IPS-20b (cell line): ENCODE results near the gene TMEM39A.

Experiments used
- H3K27ac ChIP-seq: one replicate; pipeline ENCODE4 v1.5.1; 2013; ENCODE audit warnings: low read length
- H3K27me3 ChIP-seq: 2 replicates; pipeline ENCODE4 v1.6.1; 2013; ENCODE audit warnings: mild to moderate bottlenecking, low read length, inconsistent platforms; ENCODE audit not compliant: insufficient read depth
- H3K36me3 ChIP-seq: 2 replicates; pipeline ENCODE4 v1.6.1; 2013; ENCODE audit warnings: low read depth, mild to moderate bottlenecking, inconsistent platforms, low read length, moderate library complexity; ENCODE audit not compliant: insufficient read depth
- H3K4me1 ChIP-seq: 2 replicates; pipeline ENCODE4 v1.6.1; 2013; ENCODE audit warnings: mild to moderate bottlenecking, control low read depth, inconsistent platforms, low read length, moderate library complexity; ENCODE audit not compliant: insufficient read depth
- H3K4me3 ChIP-seq: 2 replicates; pipeline ENCODE4 v1.5.1; 2013; ENCODE audit warnings: mild to moderate bottlenecking, low read length, inconsistent platforms
- H3K9ac ChIP-seq: 2 replicates; pipeline ENCODE4 v1.6.1; 2013; ENCODE audit warnings: low read depth, mild to moderate bottlenecking, inconsistent platforms, low read length, moderate library complexity
- H3K9me3 ChIP-seq: 2 replicates; pipeline ENCODE4 v1.6.1; 2013; ENCODE audit warnings: mild to moderate bottlenecking, low read depth, low read length, inconsistent platforms; ENCODE audit not compliant: insufficient read depth

Gene TMEM39A

DNA sequence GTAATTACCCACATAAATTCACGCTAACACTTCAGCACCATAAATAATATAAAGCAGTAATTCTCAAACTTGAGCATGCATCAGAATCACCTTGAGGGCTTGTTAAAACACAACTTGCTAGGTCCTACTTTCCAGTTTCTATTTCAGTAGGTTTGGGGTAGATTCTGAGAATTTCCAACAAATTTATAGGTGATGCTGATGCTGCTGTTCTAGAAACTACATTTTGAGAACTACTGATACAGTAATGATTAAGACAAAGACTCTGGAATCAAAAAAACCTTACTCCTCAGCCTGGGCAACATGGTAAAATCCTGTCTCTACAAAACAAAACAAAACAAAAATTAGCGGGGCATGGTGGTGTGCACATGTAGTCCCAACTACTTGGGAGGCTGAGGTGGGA lies 18.8 kb downstream of the TMEM39A start:
- H3K9ac ChIP-seq, result no peak overlapping the region
- H3K4me3 ChIP-seq, result no peak overlapping the region
- no peak overlapping the region for H3K27ac ChIP-seq
- peaks cover 72% of the 10 kb centered on the region for H3K36me3 ChIP-seq
- no peaks in the 10 kb centered on the region for H3K9me3 ChIP-seq
- H3K27me3 ChIP-seq, result no peaks in the 10 kb centered on the region
- H3K4me1 ChIP-seq, result no peaks in the 10 kb centered on the region

DNA sequence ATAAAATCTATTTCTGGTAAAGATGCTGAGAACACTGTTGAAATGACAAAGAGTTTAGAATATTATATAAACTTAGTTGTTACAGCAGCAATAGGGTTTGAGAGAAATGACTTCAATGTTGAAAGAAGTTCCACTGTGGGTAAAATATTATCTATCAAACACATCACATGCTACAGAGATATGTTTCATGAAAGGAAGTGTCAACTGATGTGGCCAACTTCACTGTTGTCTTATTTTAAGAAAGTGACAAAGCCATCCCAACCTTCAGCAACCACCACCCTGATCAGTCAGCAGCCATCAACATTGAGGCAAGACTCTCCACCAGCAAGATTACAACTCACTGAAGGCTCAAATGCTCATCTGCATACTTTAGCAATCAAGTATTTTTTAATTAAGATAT lies 20.2 kb downstream of the TMEM39A start:
- no peak overlapping the region for H3K9ac ChIP-seq
- no peak overlapping the region for H3K4me3 ChIP-seq
- H3K4me1 ChIP-seq, result no peaks in the 10 kb centered on the region
- H3K27ac ChIP-seq, result no peak overlapping the region
- peaks cover 68% of the 10 kb centered on the region for H3K36me3 ChIP-seq
- no peaks in the 10 kb centered on the region for H3K27me3 ChIP-seq
- H3K9me3 ChIP-seq, result no peaks in the 10 kb centered on the region

DNA sequence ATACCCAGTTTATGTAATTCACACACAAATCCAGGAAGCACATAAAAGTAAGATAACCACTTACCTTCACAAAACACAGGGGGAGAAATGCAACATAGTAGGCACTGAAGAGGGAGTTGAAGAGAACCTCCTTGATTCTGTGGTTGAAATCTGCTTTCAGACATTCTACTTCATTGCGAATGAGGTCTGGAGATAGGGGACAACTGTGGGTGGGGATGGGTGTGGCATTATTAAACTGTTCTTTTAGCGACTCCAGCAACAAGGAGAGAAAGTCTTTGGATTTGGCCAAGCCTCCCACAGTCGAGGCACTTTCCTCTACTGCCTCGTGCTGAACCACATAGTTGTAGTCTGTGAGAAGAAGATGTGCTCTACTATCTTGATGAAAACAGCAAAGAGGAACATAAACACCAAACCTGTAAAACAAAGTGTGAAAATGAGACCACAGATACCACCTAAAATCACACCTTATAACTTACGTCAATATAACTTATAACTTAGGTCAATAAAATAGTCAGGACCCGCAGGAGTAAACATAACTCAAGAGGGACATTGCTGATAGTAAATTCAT lies 25.6 kb downstream of the TMEM39A start:
- H3K9me3 ChIP-seq, result no peaks in the 10 kb centered on the region
- no peaks in the 10 kb centered on the region for H3K4me1 ChIP-seq
- peaks cover 78% of the 10 kb centered on the region for H3K36me3 ChIP-seq
- no peak overlapping the region for H3K4me3 ChIP-seq
- H3K9ac ChIP-seq, result no peak overlapping the region
- H3K27me3 ChIP-seq, result no peaks in the 10 kb centered on the region
- no peak overlapping the region for H3K27ac ChIP-seq

DNA sequence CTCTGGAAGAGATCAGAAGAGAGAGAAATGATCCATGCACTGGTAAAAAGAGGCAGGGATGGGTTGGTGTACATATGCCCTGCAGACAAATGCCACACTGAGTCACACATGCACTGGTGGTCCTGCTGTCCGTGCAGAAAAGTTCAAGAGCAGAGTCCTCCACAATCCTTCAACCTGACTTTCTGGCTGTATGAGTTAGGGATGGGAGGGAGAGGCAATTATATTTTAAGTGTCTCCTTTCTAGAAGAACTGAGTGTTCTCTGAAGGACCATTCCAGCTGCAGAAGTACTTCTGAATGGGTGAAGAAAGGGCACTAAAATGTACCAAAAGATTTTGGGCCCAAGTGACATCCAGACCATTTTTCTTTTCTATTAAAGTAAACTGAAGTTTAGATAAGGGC lies 26.4 kb downstream of the TMEM39A start:
- Histone ChIP-seq H3K9me3 (no peaks in the 10 kb centered on the region), H3K27ac (no peak overlapping the region), H3K4me1 (no peaks in the 10 kb centered on the region), H3K9ac (no peak overlapping the region), H3K27me3 (no peaks in the 10 kb centered on the region), H3K36me3 (peaks cover 78% of the 10 kb centered on the region), H3K4me3 (no peak overlapping the region)

DNA sequence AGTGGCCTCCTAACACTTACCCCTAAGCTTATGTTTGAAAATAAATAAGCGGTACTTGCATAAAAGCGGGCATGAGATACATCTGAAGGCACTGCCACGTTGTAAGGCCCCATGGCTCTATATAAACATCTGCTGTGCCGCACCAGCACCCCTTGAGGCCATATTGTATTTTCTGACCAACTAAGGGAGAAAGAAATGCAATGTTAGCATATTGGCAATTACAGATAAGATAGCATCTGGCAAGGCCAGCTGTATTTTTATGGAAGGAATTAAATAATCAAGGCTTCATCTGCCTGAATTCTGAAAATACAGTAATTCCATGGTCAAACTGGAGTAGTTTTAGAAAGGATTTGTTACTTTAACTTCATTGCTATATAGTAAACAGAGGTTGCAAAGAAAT lies 28.7 kb downstream of the TMEM39A start:
- peaks cover 17% of the 10 kb centered on the region for H3K9me3 ChIP-seq
- H3K4me3 ChIP-seq, result no peak overlapping the region
- H3K9ac ChIP-seq, result no peak overlapping the region
- no peaks in the 10 kb centered on the region for H3K27me3 ChIP-seq
- peaks cover 90% of the 10 kb centered on the region for H3K36me3 ChIP-seq
- H3K4me1 ChIP-seq, result no peaks in the 10 kb centered on the region
- H3K27ac ChIP-seq, result no peak overlapping the region

DNA sequence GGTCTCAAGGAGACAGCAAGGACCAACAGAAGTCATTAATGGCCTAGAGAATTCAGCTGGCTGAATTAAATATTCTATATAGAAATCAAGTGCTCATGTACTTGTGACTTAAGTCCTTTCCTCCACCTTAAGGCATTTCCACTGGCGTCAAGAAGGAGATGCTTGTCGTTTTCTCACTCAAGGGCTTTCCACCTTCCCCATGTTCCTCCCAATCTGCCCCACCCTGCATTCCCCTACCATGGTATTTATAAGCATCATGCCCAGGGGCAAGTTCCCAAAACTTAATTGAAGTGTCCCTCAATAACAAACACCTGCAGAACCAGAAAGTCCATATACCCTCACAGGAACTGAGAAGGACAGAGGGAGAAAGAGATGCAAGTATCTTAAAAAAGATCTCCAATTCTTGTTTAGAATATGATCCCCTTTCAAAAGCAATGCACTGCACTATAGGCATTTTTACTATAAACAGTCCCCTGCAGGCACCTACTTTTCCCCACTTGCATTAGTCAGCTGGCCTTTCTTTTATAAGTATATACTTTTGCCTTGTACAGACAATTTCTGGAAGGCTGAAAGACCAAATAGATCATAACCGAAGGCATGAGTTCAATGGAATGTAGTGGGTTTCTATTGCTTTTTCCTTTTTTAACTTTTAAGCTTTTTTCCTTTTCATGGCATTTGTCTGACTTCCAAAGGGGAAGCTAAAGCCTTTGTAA lies 29.6 kb downstream of the TMEM39A start:
- Histone ChIP-seq H3K36me3 (peaks cover 97% of the 10 kb centered on the region), H3K27ac (no peak overlapping the region), H3K4me1 (no peaks in the 10 kb centered on the region), H3K9ac (no peak overlapping the region), H3K9me3 (peaks cover 26% of the 10 kb centered on the region), H3K4me3 (no peak overlapping the region), H3K27me3 (no peaks in the 10 kb centered on the region)

DNA sequence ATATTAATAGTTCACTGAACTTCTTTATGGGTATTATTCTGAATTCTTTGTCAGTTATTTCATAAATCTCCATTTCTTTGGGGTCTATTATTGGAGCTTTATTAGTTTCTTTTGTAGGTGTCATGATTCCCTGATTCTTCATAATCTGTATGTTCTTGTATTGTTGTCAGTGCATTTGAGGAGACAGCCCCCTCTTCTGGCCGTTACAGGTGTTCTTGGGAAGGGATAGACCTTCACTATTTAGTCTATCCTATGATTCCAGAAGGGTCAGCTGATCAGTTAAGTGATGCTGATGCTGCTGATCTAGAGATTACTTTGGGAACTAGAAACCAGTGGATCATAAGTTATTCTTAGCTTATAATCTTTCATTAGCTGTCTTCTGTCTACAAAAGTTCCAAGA lies 34.9 kb downstream of the TMEM39A start:
- no peaks in the 10 kb centered on the region for H3K4me1 ChIP-seq
- H3K4me3 ChIP-seq, result no peak overlapping the region
- no peak overlapping the region for H3K9ac ChIP-seq
- H3K27ac ChIP-seq, result no peak overlapping the region
- H3K9me3 ChIP-seq, result peaks cover 73% of the 10 kb centered on the region
- peaks cover 62% of the 10 kb centered on the region for H3K36me3 ChIP-seq
- H3K27me3 ChIP-seq, result no peaks in the 10 kb centered on the region

DNA sequence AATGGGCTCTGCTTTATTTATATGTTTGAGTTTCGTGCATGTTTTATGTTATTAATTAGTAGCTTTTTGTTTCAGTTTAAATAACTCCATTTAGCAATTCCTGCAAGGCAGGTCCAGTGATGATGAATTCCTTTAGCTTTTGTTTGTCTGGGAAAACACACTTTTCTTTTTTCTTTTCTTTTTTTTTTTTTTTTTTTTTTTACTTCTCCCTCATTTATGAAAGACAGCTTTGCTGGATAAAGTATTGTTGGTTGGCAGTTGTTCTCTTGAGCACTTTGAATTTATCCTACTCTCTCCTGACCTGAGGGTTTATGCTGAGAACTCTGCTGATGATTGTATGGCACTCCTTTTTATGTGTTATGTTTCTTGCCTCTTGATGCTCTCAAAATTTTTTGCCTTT lies 35.7 kb downstream of the TMEM39A start:
- Histone ChIP-seq H3K27me3 (no peaks in the 10 kb centered on the region), H3K36me3 (peaks cover 53% of the 10 kb centered on the region), H3K4me3 (no peak overlapping the region), H3K9me3 (peaks cover 73% of the 10 kb centered on the region), H3K9ac (no peak overlapping the region), H3K4me1 (no peaks in the 10 kb centered on the region), H3K27ac (no peak overlapping the region)

DNA sequence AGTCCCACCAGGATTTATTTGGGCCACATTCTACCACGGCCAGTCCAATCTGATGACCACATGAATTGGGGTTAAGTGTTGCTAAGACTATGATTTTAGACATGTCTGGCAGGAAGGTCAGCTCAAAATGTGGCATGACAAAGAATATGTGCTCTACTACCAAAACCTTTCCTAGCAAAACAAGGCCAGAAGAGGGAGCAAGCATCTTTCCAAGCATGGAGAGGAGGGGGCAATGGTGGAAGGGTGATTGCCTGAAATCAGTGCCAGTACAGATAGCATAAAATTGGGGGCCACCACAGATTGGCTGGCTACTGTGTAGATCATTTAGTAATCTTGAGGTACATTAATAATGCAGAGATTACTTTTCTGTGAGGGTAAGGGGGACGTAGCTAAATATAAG lies 43.2 kb downstream of the TMEM39A start:
- no peak overlapping the region for H3K27ac ChIP-seq
- H3K4me1 ChIP-seq, result no peaks in the 10 kb centered on the region
- H3K9ac ChIP-seq, result no peak overlapping the region
- H3K9me3 ChIP-seq, result peaks cover 11% of the 10 kb centered on the region; the same call in 1 of the 2 replicates
- no peaks in the 10 kb centered on the region for H3K36me3 ChIP-seq
- H3K27me3 ChIP-seq, result no peaks in the 10 kb centered on the region
- H3K4me3 ChIP-seq, result no peak overlapping the region

DNA sequence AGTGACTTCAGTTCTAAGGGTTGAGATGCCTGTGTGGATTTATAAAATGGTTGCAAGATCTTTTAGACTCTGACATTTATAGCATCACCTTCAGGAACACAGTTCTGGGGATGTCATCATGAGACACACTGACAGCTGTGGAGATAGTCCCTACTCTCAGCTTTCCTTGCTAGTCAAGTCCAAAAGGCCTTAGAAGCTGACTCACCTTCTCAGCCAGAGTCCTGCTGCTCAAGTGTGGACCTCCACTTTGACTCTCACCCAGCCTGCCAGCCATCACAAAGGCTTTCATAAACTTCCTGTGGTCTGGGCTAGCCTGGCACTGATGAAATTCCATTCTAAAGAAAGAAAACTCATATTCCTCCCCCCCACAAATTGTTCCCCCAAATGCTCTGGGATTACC lies 44.8 kb downstream of the TMEM39A start:
- Histone ChIP-seq H3K36me3 (peaks cover 4% of the 10 kb centered on the region; the same call in 1 of the 2 replicates), H3K9me3 (no peaks in the 10 kb centered on the region), H3K9ac (no peak overlapping the region), H3K27me3 (no peaks in the 10 kb centered on the region), H3K4me1 (no peaks in the 10 kb centered on the region), H3K4me3 (no peak overlapping the region), H3K27ac (no peak overlapping the region)

DNA sequence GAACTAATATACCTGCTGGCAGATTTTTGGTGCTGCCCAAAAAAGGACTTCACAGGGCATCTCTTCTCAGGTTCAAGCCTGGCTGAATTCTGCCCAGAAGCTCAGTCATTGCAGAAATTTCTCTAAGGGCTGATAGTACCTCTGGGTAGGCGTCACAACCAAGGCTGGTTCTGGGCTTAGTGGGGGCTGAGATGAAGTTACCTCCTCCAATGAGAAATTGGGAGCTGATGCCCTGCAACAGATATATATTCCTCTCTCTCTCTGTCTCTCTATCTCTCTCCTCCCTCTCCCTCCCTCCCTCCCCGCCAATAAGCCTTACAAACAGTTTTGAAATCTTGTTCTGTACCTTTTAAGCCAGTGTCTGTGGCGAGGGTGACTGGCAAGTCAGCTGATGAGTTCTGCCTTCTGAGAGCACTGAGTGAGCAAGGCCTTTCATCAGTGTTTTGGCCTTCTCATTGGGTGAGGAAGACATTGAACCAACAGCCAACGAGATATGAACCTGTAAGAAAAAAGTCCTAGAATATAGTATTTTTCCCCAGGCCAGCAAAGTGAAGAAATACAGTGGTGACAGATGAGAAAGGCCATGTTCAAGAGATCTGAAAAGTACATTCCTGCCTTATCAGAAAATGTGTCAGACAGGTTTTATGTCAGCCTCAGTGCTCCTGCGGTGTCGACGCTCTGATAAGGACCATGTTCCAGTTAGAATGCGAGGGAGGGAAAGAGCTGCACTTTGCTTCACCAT lies 45.5 kb downstream of the TMEM39A start:
- Histone ChIP-seq H3K27ac (no peak overlapping the region), H3K36me3 (peaks cover 4% of the 10 kb centered on the region; the same call in 1 of the 2 replicates), H3K4me1 (no peaks in the 10 kb centered on the region), H3K27me3 (no peaks in the 10 kb centered on the region), H3K9ac (no peak overlapping the region), H3K9me3 (no peaks in the 10 kb centered on the region), H3K4me3 (no peak overlapping the region)

DNA sequence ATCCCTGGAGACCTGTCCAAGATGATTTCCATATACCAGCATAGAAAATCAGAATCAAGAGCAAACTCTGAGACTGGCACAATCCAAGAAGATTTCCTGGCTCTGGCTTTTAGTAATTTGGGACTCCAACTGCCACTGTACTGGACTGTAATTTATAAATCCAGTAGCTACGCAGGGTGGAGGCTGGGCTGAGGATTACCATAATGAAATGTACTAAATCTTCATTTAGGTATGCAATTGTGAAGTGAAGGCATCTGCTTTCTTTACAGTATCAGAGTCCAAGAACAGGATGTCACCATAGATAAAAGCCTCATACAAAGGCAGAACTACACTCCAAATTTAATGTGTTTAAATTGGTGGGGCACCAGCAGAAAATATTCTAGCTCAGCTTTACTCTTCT lies 46.5 kb downstream of the TMEM39A start:
- Histone ChIP-seq H3K9ac (no peak overlapping the region), H3K27ac (no peak overlapping the region), H3K9me3 (no peaks in the 10 kb centered on the region), H3K36me3 (peaks cover 4% of the 10 kb centered on the region; the same call in 1 of the 2 replicates), H3K4me1 (no peaks in the 10 kb centered on the region), H3K4me3 (no peak overlapping the region), H3K27me3 (no peaks in the 10 kb centered on the region)
